GM12878 (cell line): ENCODE measurements around the gene HACD3. TPM values are rescaled to one million over a fixed set of nuclear protein-coding genes. Genes with fewer than 3 reads are reported as not detected.
A peak's percentile ranks its signal among the peaks of the same experiment; 100 is the strongest.

Experiments
- ATAC-seq: fragments of 200-7000 bp; cut with Tn5 transposase; 3 replicates; pipeline ENCODE4 v1.9.1; 2020; ENCODE audit warnings: mild to moderate bottlenecking, moderate library complexity
- BruUV-seq: library from RNA; stranded (reverse); fragments of 400-500 nt; replicated peaks from 2 replicates; lab custom pipeline; 2021; lab: Mats Ljungman, UMichigan
- CTCF ChIA-PET: fragments of 300-600 bp; sonication (Branson Sonifier 250); formaldehyde crosslinking; extraction: SDS; loops from one replicate; lab custom pipeline; 2021; ENCODE audit warnings: inconsistent platforms; lab: Yijun Ruan, JAX
- POLR2A ChIA-PET: fragments of 350-600 bp; formaldehyde crosslinking; extraction: SDS; loops from one replicate; lab custom pipeline; 2021; ENCODE audit warnings: inconsistent platforms; lab: Charles Lee
- RAD21 ChIA-PET: fragments of 300-600 bp; sonication (Branson Sonifier 250); formaldehyde crosslinking; loops from one replicate; lab custom pipeline; 2023; ENCODE audit warnings: antibody characterized with exemption; ENCODE audit not compliant: unreplicated experiment; lab: Charles Lee
- SMC1A ChIA-PET: fragments of 300-600 bp; sonication (Branson Sonifier 250); formaldehyde crosslinking; loops from one replicate; lab custom pipeline; 2023; ENCODE audit not compliant: unreplicated experiment, uncharacterized antibody; lab: Charles Lee
- DNase-seq: peaks from one replicate; pipeline ENCODE4 v3.0.0-alpha.2; 2011; ENCODE audit warnings: low read depth, low spot score
- FAIRE-seq: peaks from 3 replicates; lab custom pipeline; 2011; peaks lifted over from hg19 to GRCh38; lab: Jason Lieb, UNC
- H2AFZ ChIP-seq: 2 replicates; pipeline ENCODE4 v1.6.0; 2011; ENCODE audit warnings: low read depth, low read length, control low read depth; ENCODE audit not compliant: control insufficient read depth
- H3K27ac ChIP-seq: 2 replicates; pipeline ENCODE4 v1.5.1; 2011; ENCODE audit warnings: control low read depth; ENCODE audit not compliant: control insufficient read depth, insufficient read depth
- H3K27me3 ChIP-seq, 2 experiments: replicated peaks in 1 of 2; 2 replicates each; pipeline versions ENCODE4 v1.6.0 to v1.6.1; 2011; ENCODE audit warnings: low read length in 1 of 2; ENCODE audit not compliant: control insufficient read depth in 2 of 2, insufficient read depth in 2 of 2
- H3K36me3 ChIP-seq, 2 experiments: 2 replicates each; pipeline ENCODE4 v1.5.1; 2011; ENCODE audit warnings: low read length in 1 of 2; ENCODE audit not compliant: control insufficient read depth in 2 of 2, insufficient read depth in 2 of 2
- H3K4me1 ChIP-seq: 2 replicates; pipeline ENCODE4 v1.6.1; 2011; ENCODE audit warnings: mild to moderate bottlenecking, low read length, moderate library complexity, mixed read lengths; ENCODE audit not compliant: control insufficient read depth, insufficient read depth
- H3K4me2 ChIP-seq: 2 replicates; pipeline ENCODE4 v1.6.0; 2011; ENCODE audit warnings: control low read depth; ENCODE audit not compliant: control insufficient read depth, insufficient read depth
- H3K4me3 ChIP-seq: fragments of 200-600 bp; sonication (generic); 2 replicates; pipeline ENCODE4 v1.5.1; 2016
- H3K79me2 ChIP-seq: 2 replicates; pipeline ENCODE4 v1.6.0; 2011; ENCODE audit warnings: low read length; ENCODE audit not compliant: control insufficient read depth, insufficient read depth
- H3K9ac ChIP-seq: 2 replicates; pipeline ENCODE4 v1.8.0; 2011; ENCODE audit warnings: low read length, control low read depth, mixed read lengths; ENCODE audit not compliant: control insufficient read depth, insufficient read depth
- H3K9me3 ChIP-seq: replicated peaks from 3 replicates; pipeline ENCODE4 v1.5.1; 2011; ENCODE audit warnings: mild to moderate bottlenecking, low read length; ENCODE audit not compliant: control insufficient read depth, insufficient read depth
- H4K20me1 ChIP-seq: 2 replicates; pipeline ENCODE4 v1.6.0; 2011; ENCODE audit not compliant: control insufficient read depth, insufficient read depth
- ATF7 ChIP-seq: fragments of 450-650 bp; IDR thresholded peaks from 2 replicates; pipeline ENCODE4 v1.6.1; 2016; ENCODE audit warnings: low read depth, mild to moderate bottlenecking
- BHLHE40 ChIP-seq, 2 experiments: fragments of 450-650 bp in 1 of 2; IDR thresholded peaks; 2 replicates each; pipeline ENCODE4 v1.6.1; 2011 to 2017; ENCODE audit warnings: low read depth in 2 of 2, borderline replicate concordance in 1 of 2, improper control_type of control experiment in 1 of 2, low read length in 1 of 2, mild to moderate bottlenecking in 1 of 2
- IKZF1 ChIP-seq: fragments of 450-650 bp; conservative IDR thresholded peaks from 2 replicates; pipeline ENCODE4 v1.6.1; 2017; ENCODE audit warnings: antibody characterized with exemption, mild to moderate bottlenecking
- MEF2B ChIP-seq: fragments of 450-650 bp; IDR thresholded peaks from 2 replicates; pipeline ENCODE4 v1.6.1; 2018; ENCODE audit warnings: mild to moderate bottlenecking, moderate library complexity; ENCODE audit not compliant: partially characterized antibody, poor library complexity, severe bottlenecking
- MLLT1 ChIP-seq: fragments of 450-650 bp; IDR thresholded peaks from 2 replicates; pipeline ENCODE4 v1.6.1; 2016; ENCODE audit warnings: mild to moderate bottlenecking
- PAX8 ChIP-seq: fragments of 450-650 bp; IDR thresholded peaks from 2 replicates; pipeline ENCODE4 v1.6.1; 2017; ENCODE audit warnings: mild to moderate bottlenecking, moderate library complexity
- USF2 ChIP-seq: IDR thresholded peaks from 2 replicates; pipeline ENCODE4 v1.6.1; 2011; ENCODE audit warnings: low read depth, low read length, improper control_type of control experiment, borderline replicate concordance
- ZBTB4 ChIP-seq: fragments of 450-650 bp; formaldehyde crosslinking; IDR thresholded peaks from 2 replicates; pipeline ENCODE4 v1.4.0; 2022; ENCODE audit warnings: mild to moderate bottlenecking, moderate library complexity
- WGBS: methylation state at CpG from one replicate; pipeline ENCODE4 v1.1.6; 2016; ENCODE audit warnings: low lambda C conversion rate; ENCODE audit not compliant: insufficient replicate concordance, insufficient coverage; ENCODE audit errors: missing lambda C conversion rate; 5-methylcytosine and 5-hydroxymethylcytosine counted together
- in situ Hi-C: fragments of 300-500 bp; cut with MboI; formaldehyde crosslinking; loops from 9 replicates; pipeline ENCODE4 v1.14.3; 2018; ENCODE audit warnings: mixed read lengths
- intact Hi-C: fragments of 100-400 bp; cut with micrococcal nuclease; formaldehyde crosslinking; loops from one replicate; pipeline ENCODE4 v1.14.2; 2022; ENCODE audit not compliant: unreplicated experiment
- polyA plus RNA-seq, 11 experiments: library from polyadenylated mRNA; depleted of rRNA in 4 of 11; unstranded in 6 of 11; stranded (reverse) in 5 of 11; fragments of >200 nt; fragmentation: Nextera tagmentation in 4 of 11; fragmentation: Illumina TruSeq in 1 of 11; extraction: Ambion mirVana in 4 of 11; extraction: Trizol in 1 of 11; gene quantifications; 1 replicate in 1 of 11; 2 replicates in 10 of 11; pipeline versions ENCODE4 v1.2.1 to v1.2.3, GENCODE V29; 2011 to 2016; ENCODE audit warnings: inconsistent platforms in 2 of 11, missing spikeins in 2 of 11, low read depth in 1 of 11
- total RNA-seq, 4 experiments: library from RNA; depleted of rRNA in 3 of 4; stranded (reverse); fragments of >200 nt in 3 of 4; fragmentation: Illumina TruSeq in 1 of 4; extraction: Trizol in 1 of 4; gene quantifications; 2 replicates each; pipeline versions ENCODE4 v1.2.1 to v1.2.3, GENCODE V29; 2013 to 2021
- TF ChIP-seq, protein P1 (sequence below): IDR thresholded peaks from 2 replicates; pipeline ENCODE4 v1.6.1; 2011; ENCODE audit warnings: borderline replicate concordance, low read depth, mild to moderate bottlenecking, moderate library complexity, low read length; ENCODE audit not compliant: insufficient read depth, poor library complexity, severe bottlenecking
- TF ChIP-seq, protein P2 (sequence below): fragments of 450-650 bp; IDR thresholded peaks from 2 replicates; pipeline ENCODE4 v1.6.1; 2017; ENCODE audit warnings: low read depth, mild to moderate bottlenecking, moderate library complexity

The HACD3 gene
- total and polyA plus RNA-seq, 10 of the 15 experiments (the other 5 are each of a cell fraction or from before 2014, with no cell fraction given): 25.9 to 75.8 (median 48.3) TPM

- no peak for ATAC-seq
- H3K4me1 ChIP-seq: peaks cover 3% of the 10 kb centered on the region
- in situ Hi-C loops: no loop called here
- no peak overlapping the region; the same call in 1 of the 2 replicates for H3K4me3 ChIP-seq
- H3K79me2 ChIP-seq: peaks cover 35% of the 10 kb centered on the region
- ChIA-PET CTCF (interaction anchor here (0.7 to 1.3 kb wide), 5 partner anchors 12 to 192 kb away, joined by 3 to 6 read pairs (median 3); no protein-coding TSS in a partner anchor), SMC1A (interaction anchor here (0.5 to 1.7 kb wide), 8 partner anchors 92 to 1254 kb away, joined by 3 to 7 read pairs (median 3); partner anchors contain the start of gene RAB11A)
- H3K4me2 ChIP-seq: peak overlapping the region; percentile 33; the same call in 1 of the 2 replicates
- H4K20me1 ChIP-seq: no peaks in the 10 kb centered on the region
- no peak overlapping the region for H2AFZ ChIP-seq
- no peak for TF ChIP-seq PAX8
- TF ChIP-seq USF2: no peak
- TF ChIP-seq ZBTB4 (CRISPR knock-in tag): no peak
- TF ChIP-seq IKZF1: peak; percentile 24; the same call in 1 of the 2 replicates
- TF ChIP-seq BHLHE40 (IDR thresholded peaks at IDR 0.05; ENCODE audit: borderline replicate concordance in 1 of 2, low read depth in 2 of 2, low read length in 1 of 2): peak; percentile 51 to 57; a peak in 3 of 4 replicates
- TF ChIP-seq MEF2B: peak; percentile 14
- TF ChIP-seq, protein P1, sequence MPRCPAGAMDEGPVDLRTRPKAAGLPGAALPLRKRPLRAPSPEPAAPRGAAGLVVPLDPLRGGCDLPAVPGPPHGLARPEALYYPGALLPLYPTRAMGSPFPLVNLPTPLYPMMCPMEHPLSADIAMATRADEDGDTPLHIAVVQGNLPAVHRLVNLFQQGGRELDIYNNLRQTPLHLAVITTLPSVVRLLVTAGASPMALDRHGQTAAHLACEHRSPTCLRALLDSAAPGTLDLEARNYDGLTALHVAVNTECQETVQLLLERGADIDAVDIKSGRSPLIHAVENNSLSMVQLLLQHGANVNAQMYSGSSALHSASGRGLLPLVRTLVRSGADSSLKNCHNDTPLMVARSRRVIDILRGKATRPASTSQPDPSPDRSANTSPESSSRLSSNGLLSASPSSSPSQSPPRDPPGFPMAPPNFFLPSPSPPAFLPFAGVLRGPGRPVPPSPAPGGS: no peak
- TF ChIP-seq, protein P2, sequence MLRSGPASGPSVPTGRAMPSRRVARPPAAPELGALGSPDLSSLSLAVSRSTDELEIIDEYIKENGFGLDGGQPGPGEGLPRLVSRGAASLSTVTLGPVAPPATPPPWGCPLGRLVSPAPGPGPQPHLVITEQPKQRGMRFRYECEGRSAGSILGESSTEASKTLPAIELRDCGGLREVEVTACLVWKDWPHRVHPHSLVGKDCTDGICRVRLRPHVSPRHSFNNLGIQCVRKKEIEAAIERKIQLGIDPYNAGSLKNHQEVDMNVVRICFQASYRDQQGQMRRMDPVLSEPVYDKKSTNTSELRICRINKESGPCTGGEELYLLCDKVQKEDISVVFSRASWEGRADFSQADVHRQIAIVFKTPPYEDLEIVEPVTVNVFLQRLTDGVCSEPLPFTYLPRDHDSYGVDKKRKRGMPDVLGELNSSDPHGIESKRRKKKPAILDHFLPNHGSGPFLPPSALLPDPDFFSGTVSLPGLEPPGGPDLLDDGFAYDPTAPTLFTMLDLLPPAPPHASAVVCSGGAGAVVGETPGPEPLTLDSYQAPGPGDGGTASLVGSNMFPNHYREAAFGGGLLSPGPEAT: peak; percentile 34; the same call in 1 of the 2 replicates
- no peak for TF ChIP-seq ATF7
- TF ChIP-seq MLLT1: no peak
- TF ChIP-seq, all 136 proteins: peak for 4
- H3K36me3 ChIP-seq: peaks cover 0 to 13% of the 10 kb centered on the region in 2 experiments; a peak in 2 of 4 replicates
- H3K27ac ChIP-seq: no peak overlapping the region
- POLR2A ChIA-PET: interaction anchor here (0.6 to 1.4 kb wide), 5 partner anchors 8 to 466 kb away, joined by 3 to 6 read pairs (median 3); partner anchors contain the start of gene INTS14
- RAD21 ChIA-PET: interaction anchor here (0.9 to 1.1 kb wide), 2 partner anchors 111 to 323 kb away, joined by 3 read pairs; no protein-coding TSS in a partner anchor
- no peak overlapping the region for H3K9ac ChIP-seq
- 62% methylated on average over 10 of the region's 10 CpGs for WGBS
- H3K27me3 ChIP-seq: no peaks in the 10 kb centered on the region
- intact Hi-C loops: no loop called here
- no peak for DNase-seq
- H3K9me3 ChIP-seq: no peaks in the 10 kb centered on the region
- BruUV-seq: no TSS peak
- FAIRE-seq: no peak
These were observed 17.4 kb upstream of the HACD3 start for GRCh38 chr15:65512807-65513416.
